WI38 (cell line): ENCODE measurements around the gene PLPP3.

Experiments
- H3K4me3 ChIP-seq: 2 replicates; pipeline ENCODE4 v1.5.1; 2011; ENCODE audit warnings: low read depth, mild to moderate bottlenecking, control low read depth, low read length
- CTCF ChIP-seq: IDR thresholded peaks from 2 replicates; pipeline ENCODE4 v1.5.1; 2012; ENCODE audit warnings: low read depth, mild to moderate bottlenecking, control low read depth, low read length

The PLPP3 gene

GRCh38 chr1:56535939-56536338, 43.4 kb downstream of the PLPP3 start:
- no peak for TF ChIP-seq CTCF
- no peak overlapping the region for H3K4me3 ChIP-seq

- H3K4me3 ChIP-seq = no peak overlapping the region
- TF ChIP-seq CTCF = no peak
Measured at GRCh38 chr1:56535362-56535761, 44.0 kb downstream of the PLPP3 start.

- no peak for TF ChIP-seq CTCF
- no peak overlapping the region for H3K4me3 ChIP-seq
Measured at GRCh38 chr1:56534130-56534651, 45.2 kb downstream of the PLPP3 start.

GRCh38 chr1:56533621-56534020, 45.7 kb downstream of the PLPP3 start:
- H3K4me3 ChIP-seq = no peak overlapping the region
- no peak for TF ChIP-seq CTCF

DNA sequence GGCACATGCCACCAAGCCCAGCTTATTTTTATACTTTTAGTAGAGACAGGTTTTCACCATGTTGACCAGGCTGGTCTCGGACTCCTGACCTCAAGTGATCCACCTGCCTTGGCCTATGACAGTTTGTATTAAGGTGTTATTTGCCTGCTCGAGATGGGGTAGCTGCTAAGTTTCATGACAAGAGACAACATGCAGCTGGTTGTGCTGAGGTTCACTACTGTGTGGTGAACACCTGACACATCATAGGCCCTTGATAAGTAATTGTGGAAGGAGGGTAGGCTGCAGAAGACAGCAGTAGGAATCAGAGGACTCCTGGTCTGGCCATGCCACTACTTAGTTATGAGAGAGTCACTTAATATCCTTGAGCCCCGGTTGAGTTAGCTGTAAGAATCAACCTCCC, 46.2 kb downstream of the PLPP3 start:
- H3K4me3 ChIP-seq = no peak overlapping the region
- no peak for TF ChIP-seq CTCF

GRCh38 chr1:56532350-56532683, 47.0 kb downstream of the PLPP3 start:
- no peak overlapping the region for H3K4me3 ChIP-seq
- no peak for TF ChIP-seq CTCF

DNA sequence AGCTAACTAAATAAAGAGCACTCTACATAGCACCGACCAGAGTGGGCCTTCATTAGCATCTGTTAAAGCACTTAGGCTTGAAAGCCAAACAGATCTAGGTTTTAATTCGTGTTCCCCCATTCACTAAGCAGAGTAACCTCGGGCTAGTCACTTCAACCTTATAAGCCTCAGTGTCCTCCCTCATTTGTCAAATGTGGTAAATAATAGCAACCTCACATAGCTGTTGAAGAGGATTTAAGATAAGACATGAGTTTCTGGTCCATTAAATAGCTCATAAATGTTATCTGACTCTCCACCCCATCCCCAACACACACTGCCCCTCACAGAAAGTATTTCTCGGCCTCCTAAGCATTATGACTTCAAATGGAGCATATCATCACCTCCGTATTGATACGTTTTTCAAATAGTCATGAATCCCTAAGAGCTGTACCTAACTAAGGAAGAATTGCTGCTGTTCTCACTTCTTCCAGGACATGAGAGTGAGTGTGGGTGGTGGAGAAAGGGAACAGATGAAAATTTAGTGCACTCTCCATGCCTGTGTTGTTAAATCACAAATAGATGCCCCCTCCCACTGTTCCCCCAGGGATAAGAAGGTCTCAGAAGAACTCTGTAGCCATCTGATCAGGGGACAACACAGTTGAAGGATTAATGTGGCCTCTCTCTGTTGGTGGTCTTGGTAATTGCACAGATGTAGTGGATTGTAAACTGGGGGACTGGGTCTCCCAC, 47.6 kb downstream of the PLPP3 start:
- H3K4me3 ChIP-seq = no peak overlapping the region
- no peak for TF ChIP-seq CTCF
